Hepatocyte (in vitro differentiated cells): ENCODE data around the gene PCCA. TPM values are rescaled to one million over a fixed set of nuclear protein-coding genes. Genes with fewer than 3 reads are reported as not detected.
A peak's percentile ranks its signal among the peaks of the same experiment; 100 is the strongest.

Experiments
- DNase-seq: peaks from one replicate; pipeline ENCODE4 v3.0.0-alpha.2; 2016; ENCODE audit warnings: low spot score
- H2AFZ ChIP-seq: fragments of 200-600 bp; sonication (generic); 2 replicates; pipeline ENCODE4 v1.6.0; 2016; ENCODE audit warnings: antibody characterized with exemption, mild to moderate bottlenecking
- H3K27ac ChIP-seq: fragments of 200-600 bp; sonication (generic); 2 replicates; pipeline ENCODE4 v1.5.1; 2016; ENCODE audit warnings: mild to moderate bottlenecking
- H3K27me3 ChIP-seq: fragments of 200-600 bp; sonication (generic); 2 replicates; pipeline ENCODE4 v1.6.1; 2016
- H3K36me3 ChIP-seq: fragments of 200-600 bp; sonication (generic); replicated peaks from 2 replicates; pipeline ENCODE4 v1.5.1; 2016; ENCODE audit warnings: low read depth; ENCODE audit not compliant: insufficient read depth
- H3K4me1 ChIP-seq: fragments of 200-600 bp; sonication (generic); 2 replicates; pipeline ENCODE4 v1.5.1; 2016; ENCODE audit warnings: mild to moderate bottlenecking, moderate library complexity; ENCODE audit not compliant: insufficient read depth
- H3K4me2 ChIP-seq: fragments of 200-600 bp; sonication (generic); 2 replicates; pipeline ENCODE4 v1.6.0; 2016
- H3K4me3 ChIP-seq: fragments of 200-600 bp; sonication (generic); 2 replicates; pipeline ENCODE4 v1.5.1; 2016; ENCODE audit warnings: mild to moderate bottlenecking
- H3K79me2 ChIP-seq: fragments of 200-600 bp; sonication (generic); 2 replicates; pipeline ENCODE4 v1.6.0; 2017; ENCODE audit warnings: mild to moderate bottlenecking
- H3K9me2 ChIP-seq: fragments of 200-600 bp; sonication (generic); replicated peaks from 2 replicates; pipeline ENCODE4 v1.6.0; 2017; ENCODE audit warnings: mild to moderate bottlenecking; ENCODE audit not compliant: insufficient read depth
- H3K9me3 ChIP-seq: fragments of 200-600 bp; sonication (generic); 2 replicates; pipeline ENCODE4 v1.5.1; 2016; ENCODE audit warnings: low read depth, mild to moderate bottlenecking
- H4K20me1 ChIP-seq: fragments of 200-600 bp; sonication (generic); 2 replicates; pipeline ENCODE4 v1.6.0; 2016; ENCODE audit warnings: mild to moderate bottlenecking; ENCODE audit not compliant: insufficient read depth, poor library complexity, severe bottlenecking
- EZH2 ChIP-seq: fragments of 200-600 bp; sonication (generic); IDR thresholded peaks from 2 replicates; pipeline ENCODE4 v1.6.1; 2016; ENCODE audit warnings: antibody characterized with exemption, mild to moderate bottlenecking, borderline replicate concordance
- EZH2phosphoT487 ChIP-seq: fragments of 200-600 bp; sonication (generic); IDR thresholded peaks from one replicate; pipeline ENCODE4 v1.6.1; 2018; ENCODE audit warnings: antibody characterized with exemption, mild to moderate bottlenecking, low read depth, moderate library complexity; ENCODE audit not compliant: unreplicated experiment, severe bottlenecking
- whole genome bisulfite sequencing: methylation state at CpG from one replicate; pipeline ENCODE4 v1.1.6; 2016; ENCODE audit warnings: low lambda C conversion rate; ENCODE audit errors: missing lambda C conversion rate; 5-methylcytosine and 5-hydroxymethylcytosine counted together
- polyA plus RNA-seq: library from polyadenylated mRNA; unstranded; fragments of >200 nt; fragmentation: Nextera tagmentation; extraction: Ambion mirVana; gene quantifications from 2 replicates; pipeline ENCODE4 v1.2.1, GENCODE V29; 2016
- total RNA-seq: library from RNA; depleted of rRNA; stranded (reverse); fragments of >200 nt; gene quantifications from 2 replicates; pipeline ENCODE4 v1.2.3, GENCODE V29; 2014
- TF ChIP-seq, protein P1 (sequence below): fragments of 200-600 bp; sonication (generic); IDR thresholded peaks from 2 replicates; pipeline ENCODE4 v1.5.1; 2016; ENCODE audit warnings: antibody characterized with exemption, mild to moderate bottlenecking; ENCODE audit not compliant: poor library complexity

Gene PCCA
- total and polyA plus RNA-seq, 2 experiments from 2014 or later = 23.6 to 28.2 TPM

GRCh38 chr13:100537486-100537885 is 448.6 kb downstream of the PCCA start:
- DNase-seq = no peak

GRCh38 chr13:100537951-100538462 is 449.1 kb downstream of the PCCA start:
- Histone ChIP-seq H3K9me2 (no peaks in the 10 kb centered on the region), H3K27me3 (no peaks in the 10 kb centered on the region), H3K4me3 (no peak overlapping the region), H3K9me3 (no peaks in the 10 kb centered on the region), H3K4me2 (peak overlapping the region; percentile 31), H3K79me2 (no peaks in the 10 kb centered on the region), H4K20me1 (no peaks in the 10 kb centered on the region), H3K4me1 (peaks cover 11% of the 10 kb centered on the region), H3K27ac (no peak overlapping the region), H2AFZ (no peak overlapping the region), H3K36me3 (no peaks in the 10 kb centered on the region)
- 84% methylated on average over 5 of the region's 5 CpGs for WGBS
- DNase-seq = no peak
- TF ChIP-seq EZH2 (no peak), EZH2phosphoT487 (no peak)
- TF ChIP-seq, protein P1, sequence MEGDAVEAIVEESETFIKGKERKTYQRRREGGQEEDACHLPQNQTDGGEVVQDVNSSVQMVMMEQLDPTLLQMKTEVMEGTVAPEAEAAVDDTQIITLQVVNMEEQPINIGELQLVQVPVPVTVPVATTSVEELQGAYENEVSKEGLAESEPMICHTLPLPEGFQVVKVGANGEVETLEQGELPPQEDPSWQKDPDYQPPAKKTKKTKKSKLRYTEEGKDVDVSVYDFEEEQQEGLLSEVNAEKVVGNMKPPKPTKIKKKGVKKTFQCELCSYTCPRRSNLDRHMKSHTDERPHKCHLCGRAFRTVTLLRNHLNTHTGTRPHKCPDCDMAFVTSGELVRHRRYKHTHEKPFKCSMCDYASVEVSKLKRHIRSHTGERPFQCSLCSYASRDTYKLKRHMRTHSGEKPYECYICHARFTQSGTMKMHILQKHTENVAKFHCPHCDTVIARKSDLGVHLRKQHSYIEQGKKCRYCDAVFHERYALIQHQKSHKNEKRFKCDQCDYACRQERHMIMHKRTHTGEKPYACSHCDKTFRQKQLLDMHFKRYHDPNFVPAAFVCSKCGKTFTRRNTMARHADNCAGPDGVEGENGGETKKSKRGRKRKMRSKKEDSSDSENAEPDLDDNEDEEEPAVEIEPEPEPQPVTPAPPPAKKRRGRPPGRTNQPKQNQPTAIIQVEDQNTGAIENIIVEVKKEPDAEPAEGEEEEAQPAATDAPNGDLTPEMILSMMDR = no peak

More at GRCh38 chr13:100537486-100537885, 448.6 kb downstream of the PCCA start:
- no peaks in the 10 kb centered on the region for H3K9me2 ChIP-seq
- no peaks in the 10 kb centered on the region for H3K36me3 ChIP-seq
- TF ChIP-seq EZH2 = no peak
- TF ChIP-seq, protein P1 = no peak
- TF ChIP-seq EZH2phosphoT487 = no peak
- no peaks in the 10 kb centered on the region for H3K9me3 ChIP-seq
- 97% methylated on average over 9 of the region's 9 CpGs for WGBS
- peaks cover 11% of the 10 kb centered on the region for H3K4me1 ChIP-seq
- H4K20me1 ChIP-seq = no peaks in the 10 kb centered on the region
- no peaks in the 10 kb centered on the region for H3K79me2 ChIP-seq
- no peak overlapping the region for H3K27ac ChIP-seq
- H3K4me3 ChIP-seq = no peak overlapping the region
- H3K27me3 ChIP-seq = no peaks in the 10 kb centered on the region
- no peak overlapping the region for H3K4me2 ChIP-seq
- no peak overlapping the region for H2AFZ ChIP-seq

DNA sequence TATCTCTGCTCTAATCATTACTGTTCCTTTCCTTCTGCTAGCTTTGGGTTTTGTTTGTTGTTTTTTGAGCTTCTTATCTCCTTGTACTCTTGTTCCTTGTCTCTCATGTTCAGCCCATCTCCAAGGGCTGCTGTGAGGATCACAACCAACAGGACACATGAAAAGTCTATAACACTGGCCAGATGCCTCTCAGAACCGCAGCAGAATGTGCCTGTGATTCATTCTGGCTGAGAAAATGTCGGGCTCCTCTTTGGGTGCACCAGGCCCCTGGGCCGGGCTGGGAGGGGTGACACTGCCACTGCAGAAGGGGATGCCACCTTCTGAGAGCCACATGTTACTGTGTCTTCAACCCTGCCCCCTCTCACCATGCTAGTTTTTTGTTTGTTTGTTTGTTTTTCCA is 451.7 kb downstream of the PCCA start:
- Histone ChIP-seq H4K20me1 (no peaks in the 10 kb centered on the region), H3K4me3 (no peak overlapping the region), H3K9me2 (no peaks in the 10 kb centered on the region), H3K9me3 (no peaks in the 10 kb centered on the region), H3K79me2 (no peaks in the 10 kb centered on the region), H3K4me1 (peaks cover 11% of the 10 kb centered on the region), H2AFZ (no peak overlapping the region), H3K27ac (no peak overlapping the region), H3K4me2 (no peak overlapping the region), H3K27me3 (no peaks in the 10 kb centered on the region), H3K36me3 (no peaks in the 10 kb centered on the region)
- WGBS = 29% methylated on average over 3 of the region's 3 CpGs
- TF ChIP-seq EZH2 (no peak), EZH2phosphoT487 (no peak)
- TF ChIP-seq, protein P1 = no peak
- no peak for DNase-seq
